CD14-positive monocyte (primary cell): ENCODE data around the gene HCK. TPM values are rescaled to one million over a fixed set of nuclear protein-coding genes. Genes with fewer than 3 reads are reported as not detected.

ENCODE experiments used
- DNase-seq, 3 donors: peaks; one replicate each; pipeline ENCODE4 v3.0.0-alpha.2; 2011 to 2022
- H2AFZ ChIP-seq: 2 replicates; pipeline ENCODE4 v1.6.0; 2012; ENCODE audit warnings: mild to moderate bottlenecking, low read depth, low read length, inconsistent platforms; ENCODE audit not compliant: insufficient read depth, poor library complexity, severe bottlenecking
- H3K27ac ChIP-seq, 2 donors: 1 replicate in 1 of 2; 2 replicates in 1 of 2; pipeline ENCODE4 v1.5.1; 2012 to 2013; ENCODE audit warnings: low read length in 2 of 2, control low read depth in 1 of 2, inconsistent platforms in 1 of 2, low read depth in 1 of 2, mild to moderate bottlenecking in 1 of 2
- H3K27me3 ChIP-seq, 2 donors: one replicate each; pipeline versions ENCODE4 v1.6.0 to v1.6.1; 2011 to 2013; ENCODE audit warnings: low read length in 2 of 2; ENCODE audit not compliant: control insufficient read depth in 2 of 2, insufficient read depth in 2 of 2
- H3K36me3 ChIP-seq, 2 donors: replicated peaks in 1 of 2; 1 replicate in 1 of 2; 2 replicates in 1 of 2; pipeline versions ENCODE4 v1.5.1 to v1.6.1; 2012 to 2013; ENCODE audit warnings: low read length in 2 of 2, control low read depth in 1 of 2, inconsistent platforms in 1 of 2, mild to moderate bottlenecking in 1 of 2; ENCODE audit not compliant: insufficient read depth in 2 of 2, control insufficient read depth in 1 of 2
- H3K4me1 ChIP-seq, 2 donors: 1 replicate in 1 of 2; 2 replicates in 1 of 2; pipeline versions ENCODE4 v1.5.1 to v1.6.1; 2012 to 2013; ENCODE audit warnings: low read length in 2 of 2, control low read depth in 1 of 2, inconsistent platforms in 1 of 2, mild to moderate bottlenecking in 1 of 2, moderate library complexity in 1 of 2; ENCODE audit not compliant: insufficient read depth in 2 of 2, control insufficient read depth in 1 of 2
- H3K4me2 ChIP-seq: replicated peaks from 2 replicates; pipeline ENCODE3; 2012; ENCODE audit warnings: low read length, moderate library complexity, mild to moderate bottlenecking; ENCODE audit not compliant: poor library complexity, severe bottlenecking; ENCODE audit errors: extremely low read depth
- H3K4me3 ChIP-seq, 3 experiments: fragments of 200-600 bp in 1 of 3; sonication (generic) in 1 of 3; replicated peaks in 1 of 3; 1 replicate in 2 of 3; 2 replicates in 1 of 3; pipeline ENCODE4 v1.5.1; 2011 to 2013; ENCODE audit warnings: low read length in 3 of 3, mild to moderate bottlenecking in 3 of 3, control low read depth in 2 of 3, low read depth in 2 of 3, inconsistent platforms in 1 of 3, moderate library complexity in 1 of 3
- H3K79me2 ChIP-seq: 2 replicates; pipeline ENCODE4 v1.6.0; 2012; ENCODE audit warnings: mild to moderate bottlenecking, control low read depth, inconsistent platforms, low read length, moderate library complexity; ENCODE audit not compliant: insufficient read depth
- H3K9ac ChIP-seq: 2 replicates; pipeline ENCODE4 v1.6.0; 2017; ENCODE audit warnings: low read length, mild to moderate bottlenecking; ENCODE audit not compliant: insufficient read depth, poor library complexity, severe bottlenecking
- H3K9me3 ChIP-seq, 2 donors: replicated peaks in 1 of 2; 1 replicate in 1 of 2; 2 replicates in 1 of 2; pipeline versions ENCODE4 v1.5.1 to v1.6.1; 2012 to 2013; ENCODE audit warnings: low read length in 2 of 2, control low read depth in 1 of 2; ENCODE audit not compliant: control insufficient read depth in 1 of 2, insufficient read depth in 1 of 2
- H4K20me1 ChIP-seq: 2 replicates; pipeline ENCODE4 v1.6.0; 2012; ENCODE audit warnings: mild to moderate bottlenecking, low read length, control low read depth, moderate library complexity; ENCODE audit not compliant: insufficient read depth
- H3K27ac Mint-ChIP-seq, 7 donors: one replicate each; pipeline ENCODE4 v1.8.0; 2020; ENCODE audit warnings: mild to moderate bottlenecking in 7 of 7, mixed read lengths in 7 of 7, moderate library complexity in 6 of 7, inconsistent platforms in 2 of 7
- H3K27me3 Mint-ChIP-seq, 3 donors: one replicate each; pipeline ENCODE4 v1.8.0; 2021 to 2022; ENCODE audit warnings: low read depth in 3 of 3, mild to moderate bottlenecking in 3 of 3, mixed read lengths in 3 of 3, moderate library complexity in 3 of 3, inconsistent platforms in 1 of 3
- H3K36me3 Mint-ChIP-seq, 2 donors: one replicate each; pipeline ENCODE4 v1.8.0; 2020; ENCODE audit warnings: mixed read lengths in 2 of 2, inconsistent platforms in 1 of 2, mild to moderate bottlenecking in 1 of 2
- H3K4me1 Mint-ChIP-seq: one replicate; pipeline ENCODE4 v1.8.0; 2020; ENCODE audit warnings: mild to moderate bottlenecking, mixed read lengths
- H3K4me3 Mint-ChIP-seq, 2 donors: one replicate each; pipeline ENCODE4 v1.8.0; 2020; ENCODE audit warnings: mild to moderate bottlenecking in 2 of 2, mixed read lengths in 2 of 2, moderate library complexity in 1 of 2
- H3K9me3 Mint-ChIP-seq, 7 donors: one replicate each; pipeline ENCODE4 v1.8.0; 2020 to 2022; ENCODE audit warnings: mixed read lengths in 7 of 7, mild to moderate bottlenecking in 6 of 7, moderate library complexity in 6 of 7, inconsistent platforms in 2 of 7
- WGBS: methylation state at CpG from one replicate; pipeline ENCODE4 v1.1.5; 2013; ENCODE audit warnings: missing lambda C conversion rate; ENCODE audit not compliant: insufficient coverage; 5-methylcytosine and 5-hydroxymethylcytosine counted together
- intact Hi-C, 2 donors: fragments of 100-400 bp; cut with micrococcal nuclease; formaldehyde crosslinking; loops; one replicate each; pipeline versions ENCODE4 v1.15.0 to v1.15.1; 2023
- polyA plus RNA-seq, 3 donors: library from polyadenylated mRNA; depleted of rRNA in 1 of 3; unstranded in 2 of 3; stranded (reverse) in 1 of 3; fragments of 300-500 nt in 2 of 3; fragments of >200 nt in 1 of 3; fragmentation: Illumina TruSeq in 2 of 3; gene quantifications; 1 replicate in 2 of 3; 2 replicates in 1 of 3; pipeline ENCODE4 v1.2.3, GENCODE V29; 2012 to 2021
- TF ChIP-seq, protein P1 (sequence below): fragments of 200-600 bp; IDR thresholded peaks from one replicate; pipeline ENCODE4 v1.8.0; 2022; ENCODE audit warnings: antibody characterized with exemption, mild to moderate bottlenecking

HCK gene
- polyA plus RNA-seq, 3 donors, result 430 to 688 (median 526) TPM

- TF ChIP-seq, protein P1, sequence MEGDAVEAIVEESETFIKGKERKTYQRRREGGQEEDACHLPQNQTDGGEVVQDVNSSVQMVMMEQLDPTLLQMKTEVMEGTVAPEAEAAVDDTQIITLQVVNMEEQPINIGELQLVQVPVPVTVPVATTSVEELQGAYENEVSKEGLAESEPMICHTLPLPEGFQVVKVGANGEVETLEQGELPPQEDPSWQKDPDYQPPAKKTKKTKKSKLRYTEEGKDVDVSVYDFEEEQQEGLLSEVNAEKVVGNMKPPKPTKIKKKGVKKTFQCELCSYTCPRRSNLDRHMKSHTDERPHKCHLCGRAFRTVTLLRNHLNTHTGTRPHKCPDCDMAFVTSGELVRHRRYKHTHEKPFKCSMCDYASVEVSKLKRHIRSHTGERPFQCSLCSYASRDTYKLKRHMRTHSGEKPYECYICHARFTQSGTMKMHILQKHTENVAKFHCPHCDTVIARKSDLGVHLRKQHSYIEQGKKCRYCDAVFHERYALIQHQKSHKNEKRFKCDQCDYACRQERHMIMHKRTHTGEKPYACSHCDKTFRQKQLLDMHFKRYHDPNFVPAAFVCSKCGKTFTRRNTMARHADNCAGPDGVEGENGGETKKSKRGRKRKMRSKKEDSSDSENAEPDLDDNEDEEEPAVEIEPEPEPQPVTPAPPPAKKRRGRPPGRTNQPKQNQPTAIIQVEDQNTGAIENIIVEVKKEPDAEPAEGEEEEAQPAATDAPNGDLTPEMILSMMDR, result no peak
- no peaks in the 10 kb centered on the region for H3K27me3 ChIP-seq
- Mint-ChIP-seq H3K4me3 (peak overlapping the region; percentile 76 to 94), H3K27ac (peak overlapping the region; percentile 97 to 100 (median 99)), H3K9me3 (peaks cover 0 to 2% (median 0%) of the 10 kb centered on the region in 7 donors), H3K36me3 (peaks cover 68 to 94% of the 10 kb centered on the region in 2 donors), H3K27me3 (no peaks in the 10 kb centered on the region), H3K4me1 (peaks cover 96% of the 10 kb centered on the region)
- H2AFZ ChIP-seq, result no peak overlapping the region
- H3K4me2 ChIP-seq, result peak overlapping the region; percentile 81
- DNase-seq, result peak; percentile 95 to 97 (median 97)
- WGBS, result 0% methylated on average over 1 of the region's 4 CpGs
- peaks cover 6% of the 10 kb centered on the region for H4K20me1 ChIP-seq
- peak overlapping the region; percentile 61 for H3K9ac ChIP-seq
- peak overlapping the region; percentile 33 to 72 (median 34) for H3K4me3 ChIP-seq
- H3K4me1 ChIP-seq, result peaks cover 98 to 100% of the 10 kb centered on the region in 2 donors
- peak overlapping the region; percentile 91 to 94 for H3K27ac ChIP-seq
- no peaks in the 10 kb centered on the region for H3K9me3 ChIP-seq
- H3K79me2 ChIP-seq, result peaks cover 97% of the 10 kb centered on the region
- peaks cover 43 to 54% of the 10 kb centered on the region in 2 donors for H3K36me3 ChIP-seq
- intact Hi-C loops, result loop anchor here in 1 of 2 donors (5.0 kb wide), 1 partner anchor 50 kb away; no protein-coding TSS in a partner anchor
These were observed 10.7 kb downstream of the HCK start for GRCh38 chr20:32062776-32063170.

GRCh38 chr20:32063695-32064094 is 11.7 kb downstream of the HCK start:
- Histone ChIP-seq H3K79me2 (peaks cover 95% of the 10 kb centered on the region), H3K27ac (peak overlapping the region; percentile 91 to 94), H3K4me3 (peak overlapping the region; percentile 33 to 72 (median 34)), H3K9me3 (no peaks in the 10 kb centered on the region), H3K27me3 (no peaks in the 10 kb centered on the region), H3K9ac (peak overlapping the region; percentile 61), H3K4me1 (peaks cover 97 to 98% of the 10 kb centered on the region in 2 donors), H4K20me1 (peaks cover 6% of the 10 kb centered on the region), H3K36me3 (peaks cover 38 to 45% of the 10 kb centered on the region in 2 donors), H3K4me2 (peak overlapping the region; percentile 81), H2AFZ (no peak overlapping the region)
- Mint-ChIP-seq H3K27ac (peak overlapping the region; percentile 97 to 100 (median 99)), H3K27me3 (no peaks in the 10 kb centered on the region), H3K9me3 (peaks cover 0 to 2% (median 0%) of the 10 kb centered on the region in 7 donors), H3K36me3 (peaks cover 64 to 90% of the 10 kb centered on the region in 2 donors), H3K4me1 (peaks cover 90% of the 10 kb centered on the region), H3K4me3 (peak overlapping the region; percentile 76 to 94)
- TF ChIP-seq, protein P1, result no peak
- 0% methylated on average over 1 of the region's 4 CpGs for WGBS
- peak; percentile 74 to 82 (median 76) for DNase-seq
- intact Hi-C loops, result loop anchor here (2.0 to 5.0 kb wide), 2 partner anchors 13 to 49 kb away; no protein-coding TSS in a partner anchor
